A673 (cell line): Measurements from ENCODE around the gene MST1. TPM values are rescaled to one million over a fixed set of nuclear protein-coding genes. Genes with fewer than 3 reads are reported as not detected.

Experiments used
- BruUV-seq: library from RNA; stranded (reverse); fragments of 400-500 nt; replicated peaks from 2 replicates; lab custom pipeline; 2021; lab: Mats Ljungman, UMichigan
- CTCF ChIA-PET: fragments of 300-600 bp; sonication (Branson Sonifier 250); formaldehyde crosslinking; loops from one replicate; lab custom pipeline; 2022; ENCODE audit warnings: antibody characterized with exemption; lab: Charles Lee
- POLR2A ChIA-PET: fragments of 300-600 bp; sonication (Branson Sonifier 250); formaldehyde crosslinking; loops from one replicate; lab custom pipeline; 2022; ENCODE audit warnings: antibody characterized with exemption; ENCODE audit not compliant: low non-redundant PET; lab: Charles Lee
- DNase-seq: peaks from one replicate; pipeline ENCODE4 v3.0.0-alpha.2; 2015; ENCODE audit warnings: low spot score
- H3K27ac ChIP-seq: fragments of 200-600 bp; sonication (generic); 2 replicates; pipeline ENCODE4 v1.5.1; 2016; ENCODE audit warnings: mixed run types, low read depth, mild to moderate bottlenecking, mixed read lengths, antibody characterized with exemption, low read length; ENCODE audit not compliant: poor library complexity, severe bottlenecking
- H3K27me3 ChIP-seq: fragments of 200-600 bp; sonication (generic); replicated peaks from 2 replicates; pipeline ENCODE4 v1.6.1; 2017; ENCODE audit warnings: mixed run types, low read depth, mild to moderate bottlenecking, mixed read lengths, antibody characterized with exemption, low read length; ENCODE audit not compliant: insufficient read depth, poor library complexity
- H3K36me3 ChIP-seq: fragments of 200-600 bp; sonication (generic); 2 replicates; pipeline ENCODE4 v1.6.1; 2016; ENCODE audit warnings: mixed run types, mild to moderate bottlenecking, mixed read lengths, antibody characterized with exemption, low read length; ENCODE audit not compliant: insufficient read depth, poor library complexity, severe bottlenecking
- H3K4me1 ChIP-seq: fragments of 200-600 bp; sonication (generic); 2 replicates; pipeline ENCODE4 v1.6.1; 2017; ENCODE audit warnings: mixed run types, mild to moderate bottlenecking, mixed read lengths, antibody characterized with exemption, low read length; ENCODE audit not compliant: insufficient read depth, poor library complexity, severe bottlenecking
- H3K4me3 ChIP-seq: fragments of 200-600 bp; sonication (generic); 2 replicates; pipeline ENCODE4 v1.5.1; 2016; ENCODE audit warnings: low read depth, mixed run types, mild to moderate bottlenecking, mixed read lengths, low read length; ENCODE audit not compliant: poor library complexity, severe bottlenecking
- H3K9me3 ChIP-seq: fragments of 200-600 bp; sonication (generic); 2 replicates; pipeline ENCODE4 v1.6.1; 2016; ENCODE audit warnings: mixed run types, low read depth, mild to moderate bottlenecking, mixed read lengths, antibody characterized with exemption, low read length; ENCODE audit not compliant: poor library complexity, severe bottlenecking
- CTCF ChIP-seq: fragments of 300-800, 200-600 bp; sonication (generic); conservative IDR thresholded peaks from 2 replicates; pipeline ENCODE4 v1.5.1; 2017; ENCODE audit warnings: low read depth, mild to moderate bottlenecking, antibody characterized with exemption, low read length, moderate library complexity, mixed read lengths
- EZH2 ChIP-seq: fragments of 200-600 bp; sonication (generic); IDR thresholded peaks from 2 replicates; pipeline ENCODE4 v1.6.1; 2017; ENCODE audit warnings: borderline replicate concordance, low read depth, mild to moderate bottlenecking, mixed read lengths, antibody characterized with exemption, low read length; ENCODE audit not compliant: poor library complexity, severe bottlenecking
- intact Hi-C: fragments of 100-400 bp; cut with micrococcal nuclease; formaldehyde crosslinking; loops from one replicate; pipeline ENCODE4 v1.10.0; 2022; ENCODE audit not compliant: unreplicated experiment
- total RNA-seq: library from RNA; stranded (reverse); gene quantifications from 2 replicates; pipeline ENCODE4 v1.2.3, GENCODE V29; 2021

Gene MST1
- total RNA-seq, 1 experiment from 2014 or later = 3.7 TPM

- no peak for TF ChIP-seq EZH2
- TF ChIP-seq CTCF = no peak
- Histone ChIP-seq H3K36me3 (no peaks in the 10 kb centered on the region), H3K9me3 (no peaks in the 10 kb centered on the region), H3K27ac (no peak overlapping the region), H3K4me3 (no peak overlapping the region), H3K4me1 (no peaks in the 10 kb centered on the region), H3K27me3 (no peaks in the 10 kb centered on the region)
- BruUV-seq = no TSS peak
- intact Hi-C loops = loop anchor here (5.0 kb wide), 1 partner anchor 203 kb away; no protein-coding TSS in a partner anchor
- POLR2A ChIA-PET = no interaction called here
- CTCF ChIA-PET = no interaction called here
- DNase-seq = no peak
These were observed 15.4 kb upstream of the MST1 start for GRCh38 chr3:49704629-49705028.

- DNase-seq = no peak
- intact Hi-C loops = loop anchor here (5.0 kb wide), 1 partner anchor 203 kb away; no protein-coding TSS in a partner anchor
- Histone ChIP-seq H3K4me3 (no peak overlapping the region), H3K9me3 (no peaks in the 10 kb centered on the region), H3K4me1 (no peaks in the 10 kb centered on the region), H3K27me3 (no peaks in the 10 kb centered on the region), H3K36me3 (no peaks in the 10 kb centered on the region), H3K27ac (no peak overlapping the region)
- ChIA-PET CTCF (interaction anchor here (1.0 kb wide), 1 partner anchor 135 kb away, joined by 6 read pairs; no protein-coding TSS in a partner anchor), POLR2A (no interaction called here)
- no TSS peak for BruUV-seq
- TF ChIP-seq CTCF = no peak
- no peak for TF ChIP-seq EZH2
These were observed 14.7 kb upstream of the MST1 start for GRCh38 chr3:49703956-49704355.

- H3K27me3 ChIP-seq = no peaks in the 10 kb centered on the region
- peak; percentile 60 for DNase-seq
- H3K36me3 ChIP-seq = no peaks in the 10 kb centered on the region
- H3K27ac ChIP-seq = no peak overlapping the region
- H3K4me1 ChIP-seq = no peaks in the 10 kb centered on the region
- no peak overlapping the region for H3K4me3 ChIP-seq
- ChIA-PET CTCF (interaction anchor here (1.0 kb wide), 1 partner anchor 135 kb away, joined by 6 read pairs; no protein-coding TSS in a partner anchor), POLR2A (no interaction called here)
- intact Hi-C loops = loop anchor here (5.0 kb wide), 1 partner anchor 204 kb away; no protein-coding TSS in a partner anchor
- no peaks in the 10 kb centered on the region for H3K9me3 ChIP-seq
- no peak for TF ChIP-seq EZH2
- peak; percentile 63 for TF ChIP-seq CTCF
- BruUV-seq = no TSS peak
These were observed 14.2 kb upstream of the MST1 start for GRCh38 chr3:49703443-49703927.
